Heart left ventricle (tissue), 16 donors: ENCODE results near the gene DLGAP1. TPM values are rescaled to one million over a fixed set of nuclear protein-coding genes. Genes with fewer than 3 reads are reported as not detected.

Experiments used
- ATAC-seq, 4 donors: fragments of 200-7000 bp; cut with Tn5 transposase; one replicate each; pipeline ENCODE4 v1.9.1; 2020 to 2022; ENCODE audit warnings: moderate library complexity in 4 of 4, mild to moderate bottlenecking in 3 of 4, moderate number of reproducible peaks in 1 of 4
- DNase-seq, 5 donors: peaks; one replicate each; pipeline ENCODE4 v3.0.0-alpha.2; 2020
- H3K27ac ChIP-seq, 12 donors: fragments of 200-600 bp; sonication (generic) in 4 of 12; one replicate each; pipeline versions ENCODE4 v1.5.0 to v1.8.0; 2016 to 2022; ENCODE audit warnings: mild to moderate bottlenecking in 2 of 12
- H3K27me3 ChIP-seq, 9 donors: fragments of 200-600 bp; sonication (generic) in 2 of 9; one replicate each; pipeline versions ENCODE4 v1.5.1 to v1.8.0; 2016 to 2022; ENCODE audit warnings: mild to moderate bottlenecking in 3 of 9
- H3K36me3 ChIP-seq, 9 donors: fragments of 200-600 bp; sonication (generic) in 2 of 9; one replicate each; pipeline versions ENCODE4 v1.5.0 to v1.8.0; 2018 to 2022; ENCODE audit warnings: mild to moderate bottlenecking in 2 of 9
- H3K4me1 ChIP-seq, 12 donors: fragments of 200-600 bp; sonication (generic) in 4 of 12; one replicate each; pipeline versions ENCODE4 v1.5.0 to v1.8.0; 2016 to 2022; ENCODE audit warnings: mild to moderate bottlenecking in 3 of 12
- H3K4me3 ChIP-seq, 12 donors: fragments of 200-600 bp; sonication (generic) in 4 of 12; one replicate each; pipeline versions ENCODE4 v1.5.0 to v1.8.0; 2017 to 2022; ENCODE audit warnings: mild to moderate bottlenecking in 9 of 12, moderate library complexity in 4 of 12
- H3K9me3 ChIP-seq, 12 donors: fragments of 200-600 bp; sonication (generic) in 4 of 12; one replicate each; pipeline versions ENCODE4 v1.5.0 to v1.8.0; 2016 to 2022; ENCODE audit warnings: mild to moderate bottlenecking in 1 of 12
- POLR2A ChIP-seq, 2 donors: fragments of 450-650 bp; IDR thresholded peaks; one replicate each; pipeline ENCODE4 v1.6.1; 2017; ENCODE audit warnings: antibody characterized with exemption in 2 of 2, mild to moderate bottlenecking in 2 of 2, moderate library complexity in 2 of 2
- WGBS, 4 donors: extraction: QIAGEN DNeasy Blood & Tissue Kit in 2 of 4; methylation state at CpG; one replicate each; pipeline versions ENCODE4 v1.1.5 to v1.1.7; 2013 to 2018; 5-methylcytosine and 5-hydroxymethylcytosine counted together
- intact Hi-C, 10 donors: fragments of 100-400 bp; cut with DNase I; formaldehyde crosslinking; loops; one replicate each; pipeline versions ENCODE4 v1.11.1 to v1.14.2; 2022
- polyA plus RNA-seq, 2 donors: library from polyadenylated mRNA; stranded (reverse); fragments of 200-250 nt; gene quantifications; one replicate each; pipeline ENCODE4 v1.2.3, GENCODE V29; 2013
- total RNA-seq, 9 donors: library from RNA; depleted of rRNA in 2 of 9; stranded (reverse); fragments of >200 nt in 2 of 9; fragmentation: NEBNext Ultra II Directional in 3 of 9; extraction: Animal tissue kit (Norgen Biotek cat#: 25700) in 3 of 9; gene quantifications; one replicate each; pipeline versions ENCODE4 v1.1.0 to v1.2.4, GENCODE V29; 2016 to 2023
- TF ChIP-seq, protein P1 (sequence below), 12 donors: fragments of 200-600 bp; sonication (generic) in 4 of 12; IDR thresholded peaks; one replicate each; pipeline versions ENCODE4 v1.5.0 to v1.8.0; 2018 to 2022; ENCODE audit warnings: antibody characterized with exemption in 12 of 12, mild to moderate bottlenecking in 5 of 12
- donor health status: ischemic (EF 13 %, LVEDD 7.1; RV severe dilation, severe dysfunction).
- donor health status: healthy with polysubstance abuse.
- donor health status: DM: no; HTN: yes; CAD: no.
- donor health status: DM: no; HTN: no; CAD: no.
- donor health status: ischemic (EF 25% LVEDD 6.9; RV normal size, moderate dysfunction).
- donor health status: ischemic (EF 25% LVEDD 5.7; RV mildly dilated, moderate dysfunction).
- donor health status: healthy.
- donor health status: DM: yes; HTN: yes; CAD: no.
- donor health status: ischemic (EF 35%, LVEDD 5.7; RV mildly dilated, moderate dysfunction).
- donor health status: nonischemic (EF 11% LVEDD 7.7; RV severe dilation, severe dysfunction).
- donor health status: DM: yes; HTN: yes; CAD: no.
- donor health status: PGD.
- donor health status: ischemic (EF 29% LVEDD 5.4; RV normal size, mild dysfunction).
- donor health status: nonischemic (EF 23%, LVEDD 6.1; RV moderate dilation, normal function).

Gene DLGAP1
- total and polyA plus RNA-seq, 11 donors: 0.10 to 5.5 (median 0.40) TPM; not detected in 1

DNA sequence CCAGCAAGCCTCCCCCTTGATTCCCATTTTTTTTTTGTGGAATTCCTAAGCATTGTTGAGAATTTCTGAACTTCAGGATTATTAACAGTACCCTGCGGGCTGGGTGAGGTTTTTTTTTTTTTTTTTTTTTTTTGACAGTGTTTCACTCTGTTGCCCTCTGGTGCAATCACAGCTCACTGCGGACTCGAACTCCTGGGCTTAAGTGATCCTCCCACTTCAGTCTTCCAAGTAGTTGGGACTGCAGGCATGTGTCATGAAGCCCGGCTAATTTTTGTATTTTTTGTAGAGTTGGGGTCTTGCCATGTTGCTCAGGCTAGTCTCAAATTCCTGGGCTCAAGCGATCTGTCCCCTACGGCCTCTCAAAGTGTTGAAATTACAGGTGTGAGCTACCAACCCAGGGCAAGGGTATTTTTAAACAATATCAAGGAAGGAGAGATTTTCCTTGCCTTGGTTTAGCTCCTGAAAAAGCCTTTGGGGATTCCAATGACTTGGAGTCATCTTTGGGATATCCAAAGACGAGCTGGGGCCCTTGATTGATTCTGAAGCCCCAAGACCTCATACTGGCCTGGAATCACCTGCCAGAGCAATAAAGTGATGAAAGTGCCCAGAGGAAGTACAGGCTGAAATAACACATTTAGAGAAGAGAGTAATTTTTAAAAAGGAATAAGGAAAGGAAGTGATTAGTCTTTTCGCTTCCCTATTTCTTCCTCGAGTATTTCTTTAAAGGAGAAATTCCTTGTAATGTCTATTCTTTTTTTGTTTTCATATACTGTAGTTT, 764.9 kb downstream of the DLGAP1 start:
- Histone ChIP-seq H3K27ac (no peak overlapping the region), H3K9me3 (peaks cover 0 to 11% (median 0%) of the 10 kb centered on the region in 12 donors), H3K36me3 (no peaks in the 10 kb centered on the region), H3K4me3 (no peak overlapping the region), H3K27me3 (no peaks in the 10 kb centered on the region), H3K4me1 (peaks cover 0 to 11% (median 0%) of the 10 kb centered on the region in 12 donors)
- ATAC-seq (no peak), DNase-seq (no peak)
- TF ChIP-seq, protein P1, sequence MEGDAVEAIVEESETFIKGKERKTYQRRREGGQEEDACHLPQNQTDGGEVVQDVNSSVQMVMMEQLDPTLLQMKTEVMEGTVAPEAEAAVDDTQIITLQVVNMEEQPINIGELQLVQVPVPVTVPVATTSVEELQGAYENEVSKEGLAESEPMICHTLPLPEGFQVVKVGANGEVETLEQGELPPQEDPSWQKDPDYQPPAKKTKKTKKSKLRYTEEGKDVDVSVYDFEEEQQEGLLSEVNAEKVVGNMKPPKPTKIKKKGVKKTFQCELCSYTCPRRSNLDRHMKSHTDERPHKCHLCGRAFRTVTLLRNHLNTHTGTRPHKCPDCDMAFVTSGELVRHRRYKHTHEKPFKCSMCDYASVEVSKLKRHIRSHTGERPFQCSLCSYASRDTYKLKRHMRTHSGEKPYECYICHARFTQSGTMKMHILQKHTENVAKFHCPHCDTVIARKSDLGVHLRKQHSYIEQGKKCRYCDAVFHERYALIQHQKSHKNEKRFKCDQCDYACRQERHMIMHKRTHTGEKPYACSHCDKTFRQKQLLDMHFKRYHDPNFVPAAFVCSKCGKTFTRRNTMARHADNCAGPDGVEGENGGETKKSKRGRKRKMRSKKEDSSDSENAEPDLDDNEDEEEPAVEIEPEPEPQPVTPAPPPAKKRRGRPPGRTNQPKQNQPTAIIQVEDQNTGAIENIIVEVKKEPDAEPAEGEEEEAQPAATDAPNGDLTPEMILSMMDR (IDR thresholded peaks at IDR 0.05): no peak
- TF ChIP-seq POLR2A (IDR thresholded peaks at IDR 0.05): no peak
- intact Hi-C loops: no loop called here
- WGBS, 4 donors: 78 to 85% (median 83%) methylated on average over 9 of the region's 9 CpGs

GRCh38 chr18:3689091-3689490, 766.0 kb downstream of the DLGAP1 start:
- no peak overlapping the region for H3K27ac ChIP-seq
- no peaks in the 10 kb centered on the region for H3K36me3 ChIP-seq
- no peak for ATAC-seq
- H3K4me1 ChIP-seq: peaks cover 0 to 11% (median 0%) of the 10 kb centered on the region in 12 donors
- H3K9me3 ChIP-seq: peaks cover 0 to 11% (median 0%) of the 10 kb centered on the region in 12 donors
- no peak for DNase-seq
- H3K27me3 ChIP-seq: no peaks in the 10 kb centered on the region
- WGBS, 4 donors: 55 to 70% (median 64%) methylated on average over 3 of the region's 3 CpGs
- intact Hi-C loops: no loop called here
- H3K4me3 ChIP-seq: no peak overlapping the region
- no peak for TF ChIP-seq POLR2A (IDR thresholded peaks at IDR 0.05)
- TF ChIP-seq, protein P1 (IDR thresholded peaks at IDR 0.05): no peak

GRCh38 chr18:3688690-3689089, 766.4 kb downstream of the DLGAP1 start:
- ATAC-seq: no peak
- Histone ChIP-seq H3K36me3 (no peaks in the 10 kb centered on the region), H3K4me1 (peaks cover 0 to 11% (median 0%) of the 10 kb centered on the region in 12 donors), H3K27me3 (no peaks in the 10 kb centered on the region), H3K9me3 (peaks cover 0 to 11% (median 0%) of the 10 kb centered on the region in 12 donors), H3K27ac (no peak overlapping the region), H3K4me3 (no peak overlapping the region)
- TF ChIP-seq, protein P1 (IDR thresholded peaks at IDR 0.05): no peak
- no peak for TF ChIP-seq POLR2A (IDR thresholded peaks at IDR 0.05)
- intact Hi-C loops: no loop called here
- WGBS, 4 donors: 42 to 52% (median 43%) methylated on average over 5 of the region's 5 CpGs
- no peak for DNase-seq

DNA sequence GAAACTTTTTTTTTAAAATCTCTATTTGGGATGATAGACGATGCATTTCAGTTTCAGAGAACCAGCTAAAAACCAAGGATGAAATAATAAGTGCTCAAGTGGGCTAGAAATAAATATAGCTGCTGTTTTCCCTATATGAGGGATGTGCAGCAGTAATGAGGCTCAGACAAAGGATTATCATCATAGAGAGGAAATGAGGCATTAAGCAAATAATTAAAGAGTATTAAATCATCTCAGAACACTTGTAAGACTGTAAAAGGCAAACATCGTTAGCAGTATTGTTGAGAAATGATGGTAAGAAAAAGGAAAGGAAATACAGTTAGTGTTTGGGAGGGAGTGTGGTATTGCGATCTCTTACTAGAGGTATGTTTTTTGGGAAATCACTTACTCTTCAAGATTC, 771.6 kb downstream of the DLGAP1 start:
- no peak for TF ChIP-seq POLR2A (IDR thresholded peaks at IDR 0.05)
- TF ChIP-seq, protein P1 (IDR thresholded peaks at IDR 0.05): no peak
- intact Hi-C loops: no loop called here
- DNase-seq (no peak), ATAC-seq (no peak)
- H3K27me3 ChIP-seq: no peaks in the 10 kb centered on the region
- H3K27ac ChIP-seq: no peak overlapping the region
- peaks cover 0 to 11% (median 0%) of the 10 kb centered on the region in 12 donors for H3K9me3 ChIP-seq
- no peak overlapping the region for H3K4me3 ChIP-seq
- 66 to 73% (median 71%) methylated on average over 3 of the region's 3 CpGs for WGBS, 4 donors
- no peaks in the 10 kb centered on the region for H3K36me3 ChIP-seq
- H3K4me1 ChIP-seq: peaks cover 0 to 5% (median 0%) of the 10 kb centered on the region in 12 donors
